ENCODE data around the gene C1orf185. TPM values are rescaled to one million over a fixed set of nuclear protein-coding genes. Genes with fewer than 3 reads are reported as not detected.

C1orf185 gene
- total RNA-seq, 2 experiments from 2014 or later: not detected

GRCh38 chr1:51193564-51193963 lies 91.5 kb downstream of the C1orf185 start:
- POLR2A ChIA-PET: no interaction called here
- CTCF ChIA-PET: interaction anchor here (0.8 to 2.4 kb wide), 3 partner anchors 10 to 419 kb away, joined by 3 to 7 read pairs (median 3); no protein-coding TSS in a partner anchor

Other genes starting within 250 kb of the C1orf185 start
- 10 to 100 TPM; 79.7 to 86.4 TPM for gene FAF1, start 142.0 kb upstream of the C1orf185 start, total RNA-seq
- gene CDKN2C, start 132.0 kb upstream of the C1orf185 start, total RNA-seq: 10 to 100 TPM in 1 of 2 experiments, 1 to 10 TPM in 1; 8.9 to 10.6 TPM
- gene RNF11, start 134.0 kb downstream of the C1orf185 start, total RNA-seq: 10 to 100 TPM; 35.1 to 35.3 TPM
- under 1 TPM in 1 of 2 experiments, not detected in 1; 0.21 TPM for gene TTC39A, start 228.3 kb downstream of the C1orf185 start, total RNA-seq

Measured in activated CD8-positive, alpha-beta memory T cell treated with anti-CD3 and anti-CD28 coated beads for 36 hours (primary cell).